NCI-H2196 (cell line): ENCODE results near the gene FTO.

Experiments used
- DNase-seq: peaks from one replicate; lab custom pipeline; 2025; ENCODE audit not compliant: unreplicated experiment; lab: John Stamatoyannopoulos, UW

FTO gene

DNA sequence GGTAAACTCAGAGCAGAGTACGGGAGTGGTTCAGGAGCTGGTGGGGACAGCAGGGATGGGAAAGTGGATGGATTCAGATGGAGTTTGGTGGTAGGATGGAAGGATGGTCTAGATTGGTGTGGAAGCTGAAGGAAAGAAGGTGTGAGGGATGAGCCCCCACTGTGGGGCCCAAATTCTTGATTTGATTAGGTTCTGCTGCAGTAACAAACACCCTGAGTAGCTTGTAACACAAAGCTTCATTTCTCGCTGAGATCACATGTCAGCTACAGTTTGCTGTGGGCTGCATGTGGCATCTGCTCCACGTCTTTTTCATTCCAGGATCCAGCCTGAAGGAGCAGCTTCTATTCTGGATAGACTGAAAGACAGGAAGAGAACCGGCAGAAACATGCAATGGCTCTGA, 438.8 kb downstream of the FTO start:
- no peak for DNase-seq

DNA sequence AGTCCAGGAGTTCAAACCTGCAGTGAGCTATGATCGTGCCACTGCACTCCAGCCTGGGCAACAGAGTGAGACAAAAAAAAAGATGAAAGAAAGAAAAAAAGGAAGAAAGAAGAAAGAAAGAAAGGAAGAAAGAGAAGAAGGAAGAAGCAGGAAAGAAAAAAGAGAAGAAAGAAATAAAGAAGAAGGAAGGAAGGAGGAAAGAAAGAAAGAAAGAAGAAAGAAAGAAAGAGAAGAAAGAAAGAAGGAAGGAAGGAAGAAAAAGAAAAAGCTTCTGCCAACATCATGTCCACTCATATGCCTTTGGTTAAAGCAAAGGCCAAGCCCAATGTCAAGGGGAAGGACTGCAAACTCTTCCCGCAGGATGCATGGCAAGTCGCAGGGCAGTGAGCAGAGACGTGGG, 439.5 kb downstream of the FTO start:
- no peak for DNase-seq

DNA sequence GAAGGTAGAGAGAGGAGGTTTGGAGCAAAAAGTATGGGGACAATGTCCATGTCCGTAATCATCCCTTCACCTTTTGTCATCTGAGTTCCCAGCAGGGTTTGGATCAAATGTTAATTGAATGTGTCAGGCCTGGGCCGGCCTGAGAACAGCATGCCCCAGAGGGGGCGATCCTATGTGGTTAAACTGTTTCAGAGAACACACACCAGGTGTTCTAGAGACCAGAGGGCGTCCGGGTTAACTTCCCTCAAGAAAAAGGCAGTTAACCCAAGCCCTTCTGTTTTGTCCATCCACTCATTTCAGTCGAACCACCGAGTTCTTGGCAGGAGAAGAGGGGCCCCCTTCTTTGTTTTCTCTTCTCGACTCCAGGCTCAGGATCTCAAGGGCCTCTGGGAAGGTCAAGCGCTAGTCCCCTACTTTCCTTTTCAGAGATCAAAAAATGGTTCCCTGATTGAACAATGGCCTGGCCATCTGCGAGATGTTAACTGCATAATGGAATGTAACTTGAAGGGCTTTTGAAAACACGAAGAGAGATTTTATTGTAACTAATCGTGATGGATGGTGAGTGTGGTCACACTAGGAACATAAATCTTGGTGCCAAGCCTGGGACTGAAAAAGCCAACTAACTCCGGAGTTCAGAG, 440.1 kb downstream of the FTO start:
- no peak for DNase-seq

DNA sequence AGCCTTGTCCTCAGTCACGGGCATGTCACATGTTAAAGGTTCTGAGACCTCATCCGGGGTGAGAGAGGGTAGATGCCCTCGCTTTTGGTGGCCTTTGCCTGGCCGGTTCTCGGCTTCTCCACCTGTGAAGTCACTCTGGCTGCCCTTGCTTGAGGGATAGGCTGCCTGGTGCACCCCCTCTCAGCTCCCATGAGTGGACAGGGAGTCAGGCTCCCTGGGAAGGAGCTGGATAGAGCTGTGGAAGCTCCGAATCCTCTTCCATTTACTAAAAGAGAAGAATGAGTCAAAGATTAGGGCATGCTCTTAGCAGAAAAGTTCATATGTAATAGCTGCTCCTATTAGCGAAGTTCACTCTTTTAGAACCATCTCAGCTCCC, 440.6 kb downstream of the FTO start:
- no peak for DNase-seq

DNA sequence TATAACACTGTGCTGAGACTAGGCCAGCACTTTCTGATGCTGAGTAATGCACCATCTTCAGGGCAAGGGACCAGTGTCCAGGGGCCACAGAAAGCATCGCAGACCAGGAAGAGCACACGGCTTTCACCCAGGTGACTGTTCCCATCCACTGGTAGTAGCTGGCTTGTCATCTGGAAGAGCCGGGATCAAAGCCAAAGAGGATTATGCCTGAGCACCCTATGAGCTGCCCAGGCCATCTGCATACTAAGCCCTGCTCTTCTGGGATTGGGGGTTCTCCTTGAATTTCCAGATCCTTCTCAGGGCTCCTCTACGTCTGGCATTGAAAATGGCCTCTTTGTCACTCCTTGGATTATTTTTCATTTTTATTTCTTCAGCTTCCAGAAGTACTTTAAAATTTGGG, 441.9 kb downstream of the FTO start:
- DNase-seq = no peak

DNA sequence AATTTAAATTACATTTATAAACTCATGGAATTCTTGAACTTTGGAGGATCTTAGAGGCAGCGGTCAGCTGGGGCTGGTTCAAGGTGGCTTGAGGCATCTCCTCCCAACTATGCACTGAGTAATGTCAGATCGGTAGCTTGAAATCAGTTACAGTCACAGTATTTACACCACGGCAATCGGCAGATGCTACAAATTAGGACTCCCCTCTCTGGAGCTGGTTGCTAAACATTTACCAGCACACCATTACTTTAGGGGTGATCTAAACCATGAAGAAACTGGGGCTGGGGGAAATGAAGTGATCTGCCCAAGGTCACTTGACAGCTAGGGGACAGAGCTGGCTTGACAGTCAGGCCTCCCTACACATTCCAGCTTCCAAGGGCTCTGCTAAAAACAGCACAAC, 445.0 kb downstream of the FTO start:
- DNase-seq = no peak

DNA sequence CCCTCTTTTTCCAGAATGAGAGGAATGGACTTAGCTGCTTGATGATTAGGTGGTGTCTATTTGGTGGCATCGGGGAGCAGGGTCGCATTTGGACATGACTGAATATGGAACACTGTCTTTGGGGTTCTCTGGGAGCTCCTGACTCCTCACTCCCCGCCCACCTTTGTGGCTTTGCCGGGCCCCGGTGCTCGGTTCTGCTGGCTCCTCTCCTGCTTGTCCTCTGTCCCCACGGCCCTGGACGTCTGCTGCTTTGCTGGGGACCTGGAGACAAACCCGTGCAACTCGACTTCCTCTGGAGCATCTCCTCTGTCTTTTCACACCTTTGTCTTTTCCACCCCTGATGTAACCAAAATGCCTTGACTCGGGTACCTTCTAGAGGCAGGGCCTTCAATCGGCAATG, 446.9 kb downstream of the FTO start:
- DNase-seq = no peak

DNA sequence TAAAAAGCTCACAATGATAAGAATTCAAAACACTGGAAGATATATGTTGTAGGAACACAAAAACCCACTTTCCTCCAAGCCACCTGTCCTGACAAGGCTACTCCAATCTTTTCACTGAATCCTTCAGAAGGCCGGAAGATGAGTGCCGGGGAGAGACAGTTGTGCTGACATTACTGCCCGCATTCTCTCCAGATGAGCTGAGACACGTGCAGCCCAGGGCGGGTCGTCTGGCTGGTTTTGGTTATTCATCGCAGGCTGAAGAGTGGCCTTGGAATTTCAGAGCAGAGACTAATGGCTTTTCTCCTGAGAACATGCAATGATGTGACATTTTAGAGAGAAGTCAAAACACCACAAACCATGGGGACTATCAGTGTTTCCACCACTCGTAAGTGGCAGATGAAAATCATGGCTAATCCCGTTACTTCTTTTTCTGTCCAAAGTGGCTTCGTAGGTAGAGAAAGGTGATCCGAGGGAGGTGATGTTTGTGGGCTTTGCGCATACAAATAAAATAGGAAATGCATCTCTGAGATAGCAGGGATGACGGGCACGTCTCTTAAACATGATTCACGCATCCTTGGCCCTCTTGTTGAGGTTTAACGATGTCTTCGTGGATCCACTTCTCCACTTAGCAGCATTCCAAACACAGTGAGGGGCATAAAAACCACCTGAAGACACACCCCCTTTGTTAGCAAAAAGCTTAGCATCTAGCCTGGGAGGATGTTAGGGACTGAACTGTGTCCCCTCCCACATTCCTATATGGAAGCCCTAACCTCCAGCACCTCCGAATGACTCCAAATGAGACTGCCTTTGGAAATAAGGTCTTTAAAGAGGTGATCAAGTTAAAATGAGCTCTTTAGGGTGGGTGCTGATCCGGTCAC, 448.6 kb downstream of the FTO start:
- no peak for DNase-seq

DNA sequence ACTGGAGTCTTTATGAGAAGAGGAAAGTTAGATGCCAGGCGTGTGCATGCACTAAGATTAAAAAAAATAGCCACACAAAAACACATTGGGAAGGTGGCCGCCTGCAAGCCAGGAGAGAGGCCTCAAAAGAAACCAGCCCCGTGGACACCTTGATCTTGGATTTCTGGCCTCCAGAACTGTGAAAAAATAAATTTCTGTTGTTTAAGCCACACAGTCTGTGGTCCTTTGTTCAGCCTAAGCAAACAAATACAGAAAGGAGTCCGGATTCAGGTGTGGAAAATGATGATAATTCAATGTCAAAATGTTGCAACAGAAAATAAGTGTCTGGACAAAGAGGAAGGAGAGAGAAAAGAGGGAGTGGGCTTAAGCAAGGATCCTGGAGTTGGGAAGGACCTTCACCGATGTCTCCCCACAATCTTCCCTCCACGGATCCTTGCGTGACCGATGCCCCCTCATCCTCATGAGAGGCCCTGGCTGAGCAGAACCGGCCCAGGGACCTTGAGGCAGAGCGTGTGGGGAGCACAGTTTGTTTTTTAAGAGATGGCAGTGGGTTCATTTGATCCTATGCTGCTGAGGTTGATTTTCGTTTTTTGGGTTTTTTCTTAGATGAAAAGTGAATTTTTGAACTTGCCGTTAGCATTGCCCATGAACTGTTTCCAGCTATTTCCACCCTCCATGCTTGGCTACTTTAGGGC, 449.4 kb downstream of the FTO start:
- DNase-seq = no peak

DNA sequence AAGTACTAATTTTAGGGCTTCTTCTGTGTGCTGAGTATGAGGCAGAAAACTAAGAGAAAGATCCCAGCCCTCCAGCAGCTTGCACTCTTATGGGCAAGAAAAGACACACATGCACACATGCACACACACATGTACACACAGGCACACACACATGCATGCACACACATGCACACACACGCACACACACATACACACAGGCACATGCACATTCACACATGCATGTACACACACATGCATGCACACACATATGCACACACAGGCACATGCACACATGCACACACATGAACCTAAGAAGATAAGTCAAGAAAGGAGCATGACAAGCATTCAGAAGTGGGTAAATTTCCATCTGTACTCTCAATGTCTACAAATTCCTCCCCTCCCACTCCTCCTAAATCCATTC, 452.4 kb downstream of the FTO start:
- no peak for DNase-seq

DNA sequence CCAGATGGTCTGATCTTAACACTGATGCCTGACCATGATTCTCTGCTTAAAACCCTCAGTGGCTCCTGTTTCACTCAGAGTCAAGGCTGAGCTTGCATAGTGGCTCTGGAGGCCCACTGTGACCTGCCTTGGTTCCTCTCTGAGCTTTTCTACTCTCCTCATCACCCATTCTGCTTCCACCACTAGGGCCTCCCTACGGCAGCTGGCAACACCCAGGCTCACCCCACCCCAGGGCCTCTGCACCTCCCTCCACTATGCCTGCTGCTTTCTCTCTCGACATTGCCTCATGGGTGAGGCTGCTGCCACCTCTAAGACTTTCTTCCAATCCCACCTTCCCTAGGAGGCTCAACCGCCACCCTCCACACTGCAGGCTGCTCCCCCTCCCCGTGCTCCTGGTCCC, 455.0 kb downstream of the FTO start:
- DNase-seq = no peak

DNA sequence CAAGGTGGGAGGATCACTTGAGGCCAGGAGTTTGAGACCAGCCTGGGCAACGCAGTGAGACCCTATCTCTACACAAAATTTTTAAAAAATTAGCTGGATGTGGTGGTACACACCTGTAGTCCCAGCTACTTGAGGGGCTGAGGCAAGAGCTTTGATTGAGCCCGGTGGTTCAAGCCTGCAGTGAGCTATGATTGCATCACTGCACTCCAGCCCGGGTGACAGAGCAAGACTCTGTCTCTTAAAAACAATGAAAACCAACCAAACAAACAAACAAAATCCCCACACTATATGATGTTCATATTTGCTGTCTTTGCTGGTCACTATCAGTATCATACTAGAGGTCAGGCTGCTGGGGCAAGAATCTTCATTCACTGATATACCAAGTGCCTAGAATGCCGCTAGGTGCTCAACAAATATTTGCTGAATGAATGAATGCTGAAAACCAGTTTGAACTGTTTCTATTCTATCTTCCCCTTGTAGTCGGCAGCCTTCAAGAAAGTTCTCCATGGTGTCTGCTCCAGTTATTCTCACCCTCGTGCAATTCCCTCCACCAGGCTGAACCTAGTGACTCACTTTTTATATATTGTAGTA, 455.6 kb downstream of the FTO start:
- DNase-seq = no peak

DNA sequence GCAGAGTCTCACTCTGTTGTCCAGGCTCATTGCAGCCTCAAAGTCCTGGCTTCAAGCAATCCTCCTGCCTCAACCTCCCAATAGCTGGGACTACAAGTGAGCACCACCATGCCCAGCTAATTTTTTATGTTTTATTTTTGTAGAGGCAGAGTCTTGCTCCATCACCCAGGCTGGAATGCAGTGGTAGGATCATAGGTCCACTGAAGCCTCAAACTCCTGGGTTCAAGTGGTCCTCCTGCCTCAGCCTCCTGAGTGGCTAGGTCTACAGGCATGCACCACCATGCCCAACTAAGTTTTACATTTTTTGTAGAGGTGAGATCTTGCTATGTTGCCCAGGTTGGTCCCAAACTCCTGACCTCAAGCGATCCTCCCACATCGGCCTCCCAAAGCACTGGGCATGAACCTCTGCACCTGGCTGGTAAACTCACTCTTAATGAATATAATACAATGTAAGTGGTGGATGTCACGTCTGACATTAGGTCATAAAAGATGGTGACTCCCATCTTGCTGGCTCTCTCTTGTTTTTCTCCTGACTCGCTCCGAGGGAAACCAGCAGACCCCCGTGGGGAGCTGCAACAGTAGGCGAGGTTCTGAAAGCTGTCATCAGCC, 456.4 kb downstream of the FTO start:
- no peak for DNase-seq

DNA sequence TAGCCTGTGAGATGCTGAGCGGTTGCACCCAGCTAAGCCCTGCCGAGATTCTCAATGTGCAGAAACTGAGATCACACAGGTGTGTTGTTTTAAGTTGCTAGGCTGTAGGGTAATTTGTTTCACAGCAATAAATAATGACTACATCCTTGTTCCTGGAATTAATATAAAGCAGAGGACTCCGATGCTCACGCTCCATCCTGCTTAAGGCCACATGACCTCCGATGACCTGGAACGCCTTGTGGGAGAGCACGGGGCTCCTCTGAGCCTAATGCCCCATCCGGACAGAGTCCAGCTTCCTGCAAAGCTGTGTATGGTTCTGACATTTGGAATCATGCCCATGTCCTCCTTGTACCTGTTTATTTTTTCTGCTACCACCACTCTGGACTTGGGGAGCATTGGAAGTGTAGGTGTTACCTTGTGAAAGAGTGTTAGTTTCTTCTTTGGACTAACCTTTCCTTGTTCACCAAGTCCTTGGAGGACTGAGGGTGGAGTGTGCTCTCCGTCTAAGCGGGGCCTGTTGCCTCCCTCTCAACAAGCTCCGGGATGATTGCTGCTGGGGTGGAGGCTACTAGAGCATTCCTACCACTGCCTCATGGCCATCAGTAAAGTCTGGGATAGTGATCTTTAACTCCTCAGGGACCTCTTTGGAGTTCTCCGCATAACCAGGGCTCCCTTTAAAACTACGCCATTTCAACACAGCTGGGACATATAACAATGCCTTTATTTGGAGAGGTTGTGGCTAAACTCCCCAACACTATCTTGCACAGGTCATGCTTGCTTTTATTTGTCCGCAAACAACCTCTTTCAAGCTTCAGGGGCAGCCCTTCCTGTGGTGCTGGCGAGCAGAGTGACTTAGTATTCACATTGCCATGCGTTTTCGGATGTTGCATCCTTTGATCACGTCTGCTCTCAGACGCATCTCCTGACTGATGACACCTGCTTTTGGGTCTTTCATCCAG, 457.3 kb downstream of the FTO start:
- no peak for DNase-seq

DNA sequence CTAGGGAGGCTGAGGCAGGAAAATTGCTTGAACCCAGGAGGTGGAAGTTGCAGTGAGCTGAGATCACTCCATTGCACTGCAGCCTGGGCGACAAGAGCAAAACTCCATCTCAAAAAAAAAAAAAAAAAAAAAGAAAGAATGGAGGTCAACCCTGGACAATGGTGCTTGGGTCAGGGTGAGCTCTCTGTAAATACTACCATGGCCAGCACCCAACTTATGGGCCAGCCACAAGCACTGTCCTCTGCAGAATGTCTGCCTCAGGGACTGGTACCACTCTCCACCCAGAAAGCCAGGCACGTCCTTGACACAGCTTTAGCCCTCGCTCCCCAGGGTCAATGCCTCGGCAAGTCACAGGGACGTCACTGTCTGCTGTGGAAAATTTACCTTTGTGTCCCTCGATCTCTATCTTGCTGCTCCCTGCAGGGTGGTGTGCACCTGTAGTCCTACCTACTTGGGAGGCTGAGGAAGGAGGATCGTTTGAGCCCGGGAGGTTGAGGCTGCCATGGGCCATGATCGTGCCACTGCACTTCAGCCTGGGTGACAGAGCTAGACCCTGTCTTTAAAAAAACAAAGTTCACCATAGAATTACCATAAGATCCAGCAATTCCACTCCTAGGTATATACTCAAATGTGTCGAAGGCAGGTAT, 459.4 kb downstream of the FTO start:
- DNase-seq = no peak

DNA sequence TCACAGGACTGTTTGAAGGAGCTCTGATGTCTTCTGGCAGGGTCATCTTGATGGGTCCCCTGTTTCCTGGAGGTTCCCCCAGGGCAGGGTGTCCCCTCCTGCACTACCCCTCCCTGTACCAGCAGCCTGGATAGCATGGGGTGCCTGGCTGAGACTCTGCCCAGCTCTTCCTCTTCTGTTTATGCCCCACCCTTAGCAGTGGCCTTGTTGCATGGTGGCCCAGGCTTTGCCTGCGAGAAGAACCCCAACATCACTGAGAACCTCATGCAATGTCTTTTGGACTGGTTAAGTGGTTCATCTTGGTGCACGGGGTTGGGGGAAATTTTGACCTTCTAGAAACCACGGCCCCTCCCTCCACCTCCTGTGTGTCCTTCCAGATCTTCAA, 460.8 kb downstream of the FTO start:
- DNase-seq = no peak

DNA sequence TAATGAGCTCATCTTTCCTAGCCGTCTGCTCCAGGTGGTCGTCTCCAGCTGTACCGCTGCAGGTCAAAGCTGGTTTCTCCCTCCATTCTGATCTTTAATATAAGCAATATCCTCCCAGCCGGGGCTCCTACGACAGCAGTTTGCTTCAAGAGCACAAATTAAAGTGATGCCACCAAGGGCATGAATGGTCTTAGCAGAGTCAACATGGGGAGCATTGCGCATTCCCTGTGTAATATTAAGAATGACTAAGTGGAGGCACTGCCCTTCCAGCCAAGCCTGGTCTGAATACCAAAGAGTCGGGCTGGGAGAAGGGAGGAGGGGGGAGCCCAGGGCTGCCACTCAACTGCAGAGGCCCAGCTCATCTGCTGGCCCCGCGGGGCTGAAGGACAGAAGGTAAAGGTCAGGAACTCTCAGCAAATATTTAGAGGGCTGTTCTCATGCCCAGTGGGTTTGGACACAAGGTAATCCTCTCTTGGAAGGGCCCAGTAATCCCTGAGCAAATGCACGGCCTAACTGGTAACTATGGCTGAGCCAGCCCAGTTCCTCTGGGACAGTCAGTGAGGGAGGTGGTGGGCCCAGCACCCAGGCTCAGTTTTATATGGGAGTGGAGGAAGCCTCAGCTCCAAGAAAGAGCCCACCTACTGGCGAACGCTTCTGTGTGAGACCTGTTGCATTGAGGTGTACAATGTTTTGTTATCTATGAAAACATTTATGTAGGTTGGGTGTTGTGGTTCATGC, 461.4 kb downstream of the FTO start:
- DNase-seq = no peak

DNA sequence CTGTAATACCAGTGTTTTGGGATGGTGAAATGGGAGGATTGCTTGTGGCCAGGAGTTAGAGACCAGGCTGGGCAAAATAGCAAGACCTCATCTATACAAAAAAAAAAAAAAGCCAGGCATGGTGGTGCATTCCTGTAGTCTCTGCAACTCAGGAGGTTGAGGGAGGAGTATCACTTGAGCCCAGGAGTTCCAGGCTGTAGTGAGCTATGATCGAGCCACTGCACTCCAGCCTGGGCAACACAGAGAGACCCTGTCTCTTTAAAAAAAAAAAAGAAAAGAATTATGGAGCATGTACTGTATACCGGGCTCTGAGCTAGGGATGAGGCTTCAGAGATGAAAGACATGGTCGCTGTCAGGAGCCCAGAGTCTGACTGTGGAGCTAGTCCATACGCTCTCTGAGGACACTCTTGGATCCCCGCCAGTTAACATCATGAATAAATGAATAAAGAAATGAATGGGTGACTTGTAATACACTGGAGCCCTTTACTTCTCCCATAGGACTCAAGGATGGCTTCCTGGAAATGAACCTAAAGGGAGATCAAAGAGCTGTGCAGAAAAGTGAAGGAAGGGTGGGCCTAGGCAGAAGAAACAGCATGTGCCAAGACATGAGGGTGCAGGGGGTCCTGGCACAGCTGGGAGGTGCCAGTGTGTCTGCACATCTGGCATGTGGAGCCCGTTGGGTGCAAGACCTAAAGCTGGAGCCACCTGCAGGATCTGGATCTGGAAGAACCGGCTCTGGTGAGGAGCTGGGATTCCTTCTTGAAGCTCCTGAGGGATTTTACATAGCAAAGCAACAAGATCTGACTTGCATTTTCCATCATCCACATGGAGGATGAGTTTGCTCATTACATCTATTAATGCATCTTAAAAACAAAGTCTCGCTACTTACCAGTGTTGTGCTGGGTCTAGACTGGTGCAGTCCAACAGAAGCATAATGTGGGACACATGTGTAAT, 462.2 kb downstream of the FTO start:
- no peak for DNase-seq
